ENCODE results near the gene SCAMP4.

SCAMP4 gene

GRCh38 chr19:1917926-1918325 lies 12.7 kb downstream of the SCAMP4 start:
- DNase-seq, result no peak

GRCh38 chr19:1918975-1919374 lies 13.8 kb downstream of the SCAMP4 start:
- no peak for DNase-seq

GRCh38 chr19:1920644-1921043 lies 15.4 kb downstream of the SCAMP4 start:
- no peak for DNase-seq

GRCh38 chr19:1921326-1921725 lies 16.1 kb downstream of the SCAMP4 start:
- no peak for DNase-seq

- DNase-seq, result no peak
Measured at GRCh38 chr19:1921825-1922224, 16.6 kb downstream of the SCAMP4 start.

GRCh38 chr19:1922803-1923202 lies 17.6 kb downstream of the SCAMP4 start:
- DNase-seq, result no peak

- no peak for DNase-seq
Measured at GRCh38 chr19:1923319-1923718, 18.1 kb downstream of the SCAMP4 start.

- DNase-seq, result no peak
Measured at GRCh38 chr19:1924320-1924961, 19.2 kb downstream of the SCAMP4 start.

GRCh38 chr19:1925544-1925943 lies 20.3 kb downstream of the SCAMP4 start:
- DNase-seq, result no peak

GRCh38 chr19:1929021-1929742 lies 24.0 kb downstream of the SCAMP4 start:
- peak; percentile 31 for DNase-seq

GRCh38 chr19:1931445-1931844 lies 26.2 kb downstream of the SCAMP4 start:
- DNase-seq, result no peak

GRCh38 chr19:1932395-1932794 lies 27.2 kb downstream of the SCAMP4 start:
- DNase-seq, result no peak

GRCh38 chr19:1933244-1933643 lies 28.0 kb downstream of the SCAMP4 start:
- no peak for DNase-seq

- DNase-seq, result no peak
Measured at GRCh38 chr19:1933942-1934341, 28.7 kb downstream of the SCAMP4 start.

GRCh38 chr19:1935484-1936208 lies 30.4 kb downstream of the SCAMP4 start:
- DNase-seq, result no peak

GRCh38 chr19:1936430-1936829 lies 31.2 kb downstream of the SCAMP4 start:
- no peak for DNase-seq

GRCh38 chr19:1936916-1937610 lies 31.9 kb downstream of the SCAMP4 start:
- DNase-seq, result no peak

GRCh38 chr19:1938071-1938470 lies 32.9 kb downstream of the SCAMP4 start:
- no peak for DNase-seq

- DNase-seq, result no peak
Measured at GRCh38 chr19:1941146-1942077, 36.2 kb downstream of the SCAMP4 start, which contains the start of gene CSNK1G2. TSS of gene CSNK1G2 (plus strand) at chr19:1941172. CDS start at chr19:1969773, 28,601 bp downstream.

GRCh38 chr19:1942078-1942933 lies 37.1 kb downstream of the SCAMP4 start:
- DNase-seq, result peak; percentile 23

GRCh38 chr19:1942934-1943555 lies 37.8 kb downstream of the SCAMP4 start:
- DNase-seq, result peak; percentile 11

All from DMS79 treated with DMSO at 0.1 percent for 48 hours (cell line).